NT2/D1 (cell line): ENCODE data around the gene MYH7.

Experiments used
- SUZ12 ChIP-seq: IDR thresholded peaks from 2 replicates; pipeline ENCODE4 v1.6.1; 2011; ENCODE audit not compliant: insufficient read length, insufficient read depth; ENCODE audit errors: extremely low read depth
- YY1 ChIP-seq: IDR thresholded peaks from 2 replicates; pipeline ENCODE4 v1.6.1; 2011; ENCODE audit not compliant: insufficient read length, insufficient read depth
- ZNF274 ChIP-seq: IDR thresholded peaks from 2 replicates; pipeline ENCODE4 v1.6.1; 2011; ENCODE audit warnings: mild to moderate bottlenecking, low read depth, low read length

DNA sequence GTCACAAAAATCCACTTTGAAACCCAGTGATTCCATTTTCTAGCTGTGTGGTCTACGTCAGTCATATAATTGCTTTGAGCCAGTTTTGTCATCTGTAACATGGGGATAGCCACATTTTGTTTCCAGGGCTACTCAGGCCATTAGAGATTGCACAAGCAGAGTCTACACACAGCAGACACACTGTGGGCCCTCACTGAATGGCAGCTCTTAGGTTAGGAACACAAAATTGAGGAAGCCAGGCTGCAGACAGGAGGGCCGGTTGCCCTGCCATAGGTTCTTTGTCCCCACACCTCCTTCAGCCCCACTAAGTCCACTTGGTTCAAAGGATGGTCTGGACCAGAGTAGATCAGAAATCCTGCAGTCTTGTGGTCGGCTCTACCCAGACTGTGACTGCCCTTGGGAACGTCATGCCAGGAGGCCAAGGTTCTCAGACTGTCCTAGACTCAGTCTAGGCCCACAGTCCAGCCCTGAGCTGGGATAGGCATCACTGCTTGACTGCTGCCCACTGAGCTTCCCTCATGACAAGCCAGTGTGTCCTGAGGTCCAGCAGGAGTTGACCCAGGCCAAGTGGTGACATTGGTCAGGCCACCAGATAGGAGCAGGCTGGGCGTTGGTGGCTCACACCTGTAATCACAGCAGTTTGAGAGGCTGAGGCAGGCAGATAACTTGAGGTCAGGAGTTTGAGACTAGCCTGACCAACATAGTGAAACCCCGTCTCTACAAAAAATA is 3.8 kb upstream of the MYH7 start:
- TF ChIP-seq ZNF274 (no peak), YY1 (no peak), SUZ12 (no peak)
